Pancreas (tissue), 10 donors: Measurements from ENCODE around the gene ACSS1. TPM values are rescaled to one million over a fixed set of nuclear protein-coding genes. Genes with fewer than 3 reads are reported as not detected.

ENCODE experiments used
- ATAC-seq, 4 donors: fragments of 200-7000 bp; cut with Tn5 transposase; one replicate each; pipeline versions ENCODE4 v1.8.0 to v1.9.1; 2020; ENCODE audit warnings: mild to moderate bottlenecking in 4 of 4, moderate library complexity in 4 of 4
- DNase-seq, 6 donors: peaks; one replicate each; pipeline ENCODE4 v3.0.0-alpha.2; 2020
- FAIRE-seq: peaks from 2 replicates; lab custom pipeline; 2012; peaks lifted over from hg19 to GRCh38; lab: Jason Lieb, UNC
- H3K27ac ChIP-seq, 4 donors: fragments of 200-600 bp; sonication (generic); 1 replicate in 3 of 4; 2 replicates in 1 of 4; pipeline versions ENCODE4 v1.5.0 to v1.8.0; 2020
- H3K27me3 ChIP-seq, 4 donors: fragments of 200-600 bp; one replicate each; pipeline ENCODE4 v1.8.0; 2021
- H3K36me3 ChIP-seq, 3 donors: fragments of 200-600 bp; sonication (generic) in 1 of 3; one replicate each; pipeline versions ENCODE4 v1.5.0 to v1.8.0; 2020 to 2021
- H3K4me1 ChIP-seq, 3 donors: fragments of 200-600 bp; one replicate each; pipeline ENCODE4 v1.8.0; 2021
- H3K4me3 ChIP-seq, 4 donors: fragments of 200-600 bp; sonication (generic) in 2 of 4; one replicate each; pipeline versions ENCODE4 v1.5.0 to v1.8.0; 2020 to 2021
- H3K9me3 ChIP-seq, 4 donors: fragments of 200-600 bp; one replicate each; pipeline ENCODE4 v1.8.0; 2021
- CTCF ChIP-seq, 4 donors: fragments of 200-600 bp; sonication (generic) in 3 of 4; IDR thresholded peaks; one replicate each; pipeline versions ENCODE4 v1.5.0 to v1.8.0; 2021; ENCODE audit warnings: antibody characterized with exemption in 4 of 4
- WGBS, 2 donors: extraction: QIAGEN DNeasy Blood & Tissue Kit; methylation state at CpG; one replicate each; pipeline ENCODE4 v1.1.7; 2013; 5-methylcytosine and 5-hydroxymethylcytosine counted together
- intact Hi-C, 3 donors: fragments of 100-400 bp; cut with DNase I; formaldehyde crosslinking; loops; one replicate each; pipeline versions ENCODE4 v1.11.1 to v1.14.2; 2022
- polyA plus RNA-seq, 2 donors: library from polyadenylated mRNA; stranded (reverse); fragments of 200-250 nt; gene quantifications; one replicate each; pipeline ENCODE4 v1.2.3, GENCODE V29; 2013
- total RNA-seq, 6 donors: library from RNA; stranded (reverse); fragmentation: NEBNext Ultra II Directional in 4 of 6; extraction: Animal tissue kit (Norgen Biotek cat#: 25700) in 4 of 6; gene quantifications; one replicate each; pipeline versions ENCODE4 v1.2.1 to v1.2.4, GENCODE V29; 2021 to 2023
- donor health status: healthy with polysubstance abuse.
- donor health status: DM: no; HTN: no; CAD: no; lungs with moderate emphysema.
- donor health status: DM: no; HTN: no; CAD: no.
- donor health status: control.
- donor health status: control.
- donor health status: Bipolar disorder and iron deficiency.
- donor health status: DM: yes; HTN: yes; CAD: no.
- donor health status: DM: no; HTN: no; CAD: no.
- donor health status: DM: no; HTN: no; CAD: no.
- donor health status: DM: yes; HTN: yes; CAD: no.

The ACSS1 gene
- total and polyA plus RNA-seq, 8 donors = 30.4 to 47.2 (median 36.0) TPM

GRCh38 chr20:25061821-25062530 lies 4.0 kb upstream of the ACSS1 start:
- ATAC-seq (no peak), DNase-seq (peak in 3 of 6 donors; percentile 26 to 54 (median 42))

GRCh38 chr20:25061103-25061799 lies 3.3 kb upstream of the ACSS1 start:
- Histone ChIP-seq H3K4me3 (no peak overlapping the region), H3K27me3 (no peaks in the 10 kb centered on the region), H3K36me3 (no peaks in the 10 kb centered on the region), H3K9me3 (no peaks in the 10 kb centered on the region), H3K4me1 (peaks cover 14 to 35% (median 19%) of the 10 kb centered on the region in 3 donors), H3K27ac (peak overlapping the region; percentile 60 to 78 (median 70))
- intact Hi-C loops = loop anchor here in 1 of 3 donors (10.0 kb wide), 1 partner anchor 66 kb away; the partner anchor contains the start of gene APMAP
- no peak for TF ChIP-seq CTCF (IDR thresholded peaks at IDR 0.05)
- ATAC-seq (peak; percentile 21 to 47 (median 41)), DNase-seq (peak; percentile 47 to 72 (median 58)), FAIRE-seq (no peak)
- 31% methylated on average over 7 of the region's 7 CpGs for WGBS, 2 donors

More at GRCh38 chr20:25061821-25062530, 4.0 kb upstream of the ACSS1 start:
- TF ChIP-seq CTCF (IDR thresholded peaks at IDR 0.05) = no peak
- intact Hi-C loops = loop anchor here in 1 of 3 donors (10.0 kb wide), 1 partner anchor 67 kb away; the partner anchor contains the start of gene APMAP
- Histone ChIP-seq H3K36me3 (no peaks in the 10 kb centered on the region), H3K4me1 (peaks cover 14 to 37% (median 19%) of the 10 kb centered on the region in 3 donors), H3K9me3 (no peaks in the 10 kb centered on the region), H3K27ac (peak overlapping the region; percentile 60 to 78 (median 70)), H3K27me3 (no peaks in the 10 kb centered on the region), H3K4me3 (no peak overlapping the region)
- WGBS, 2 donors = 74 to 76% methylated on average over 15 of the region's 15 CpGs
- no peak for FAIRE-seq

- peaks cover 15 to 40% (median 19%) of the 10 kb centered on the region in 3 donors for H3K4me1 ChIP-seq
- no peak for TF ChIP-seq CTCF (IDR thresholded peaks at IDR 0.05)
- no peak overlapping the region for H3K4me3 ChIP-seq
- peak overlapping the region in 2 of 4 donors; percentile 85 to 91 for H3K27ac ChIP-seq
- DNase-seq (peak in 3 of 6 donors; percentile 31 to 58 (median 52)), FAIRE-seq (no peak), ATAC-seq (no peak)
- H3K36me3 ChIP-seq = no peaks in the 10 kb centered on the region
- WGBS, 2 donors = 83 to 88% methylated on average over 8 of the region's 8 CpGs
- intact Hi-C loops = loop anchor here in 1 of 3 donors (10.0 kb wide), 1 partner anchor 65 kb away; the partner anchor contains the start of gene APMAP
- H3K9me3 ChIP-seq = no peaks in the 10 kb centered on the region
- H3K27me3 ChIP-seq = no peaks in the 10 kb centered on the region
These were observed 2.0 kb upstream of the ACSS1 start for GRCh38 chr20:25059866-25060465.

DNA sequence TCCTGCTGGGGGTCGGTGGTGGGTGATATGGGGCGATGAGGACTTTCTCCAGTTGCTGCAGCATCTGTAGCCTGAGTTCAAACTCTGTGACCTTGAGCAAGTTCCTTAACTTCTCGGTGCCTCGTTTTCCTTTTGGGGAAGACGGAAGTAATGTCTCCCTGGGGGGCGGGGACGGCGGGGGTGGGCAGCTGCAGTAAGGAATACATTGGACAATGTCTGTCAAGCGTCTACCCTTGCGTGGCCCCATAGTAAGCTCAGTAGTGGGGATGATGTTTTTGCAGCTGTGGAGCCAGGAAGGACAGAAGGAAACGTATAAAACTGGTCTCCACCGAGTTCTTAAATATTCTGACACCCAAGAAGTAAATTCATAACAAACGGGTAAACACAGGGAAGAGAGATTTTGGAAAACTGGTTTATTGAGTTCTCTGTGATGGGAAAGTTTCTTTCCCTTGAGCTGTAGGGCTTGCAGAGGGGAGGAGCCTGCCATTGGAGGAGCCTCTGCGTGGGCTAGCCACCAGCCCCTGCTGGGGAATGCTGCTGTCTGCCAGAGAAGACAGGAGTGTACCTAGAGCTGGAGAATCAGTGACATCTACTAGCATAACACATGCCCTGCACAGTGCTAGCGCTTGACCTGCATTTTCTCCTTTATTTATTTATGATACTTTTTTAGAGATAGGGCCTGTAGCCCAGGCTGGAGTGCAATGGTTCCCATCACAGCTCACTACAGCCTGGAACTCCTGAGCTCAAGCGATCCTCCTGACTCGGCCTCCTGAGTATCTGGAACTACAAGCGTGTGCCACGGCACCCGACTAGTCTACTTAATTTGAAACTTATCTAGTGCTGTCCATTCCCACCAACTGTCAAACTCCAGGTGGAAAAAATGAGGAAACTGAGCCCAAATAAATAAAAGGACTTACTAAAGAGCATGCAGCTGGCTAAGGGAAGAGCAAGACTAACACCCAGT lies 1.2 kb upstream of the ACSS1 start:
- peaks cover 24 to 48% (median 25%) of the 10 kb centered on the region in 3 donors for H3K4me1 ChIP-seq
- TF ChIP-seq CTCF (IDR thresholded peaks at IDR 0.05) = no peak
- H3K27ac ChIP-seq = peak overlapping the region; percentile 85 to 95 (median 92)
- FAIRE-seq (no peak), ATAC-seq (no peak), DNase-seq (peak in 3 of 6 donors; percentile 23 to 46 (median 24))
- H3K27me3 ChIP-seq = no peaks in the 10 kb centered on the region
- intact Hi-C loops = no loop called here
- WGBS, 2 donors = 10 to 14% methylated on average over 20 of the region's 20 CpGs
- H3K4me3 ChIP-seq = peak overlapping the region; percentile 51 to 85 (median 64)
- H3K9me3 ChIP-seq = no peaks in the 10 kb centered on the region
- H3K36me3 ChIP-seq = no peaks in the 10 kb centered on the region
